Adrenal gland (tissue), 5 donors: ENCODE measurements around the gene NR5A2.

Experiments used
- CTCF ChIP-seq, 6 experiments: fragments of 450-650 bp in 4 of 6; fragments of 200-600 bp in 2 of 6; sonication (generic) in 1 of 6; IDR thresholded peaks; 1 replicate in 5 of 6; 2 replicates in 1 of 6; pipeline versions ENCODE4 v1.5.1 to v1.8.0; 2016 to 2021; ENCODE audit warnings: antibody characterized with exemption in 6 of 6, mild to moderate bottlenecking in 2 of 6, moderate library complexity in 1 of 6
- POLR2A ChIP-seq, 2 donors: fragments of 450-650 bp; IDR thresholded peaks; one replicate each; pipeline ENCODE4 v1.6.1; 2017; ENCODE audit warnings: antibody characterized with exemption in 2 of 2, mild to moderate bottlenecking in 2 of 2, moderate library complexity in 1 of 2
- donor health status: DM: no; HTN: no; CAD: no.

GRCh38 chr1:199978408-199978940 is 49.0 kb upstream of the NR5A2 start:
- TF ChIP-seq CTCF (IDR thresholded peaks at IDR 0.05) (no peak), POLR2A (IDR thresholded peaks at IDR 0.05) (no peak)
